A549 (cell line): Measurements from ENCODE around the gene WSB2. TPM values are rescaled to one million over a fixed set of nuclear protein-coding genes. Genes with fewer than 3 reads are reported as not detected.

Source experiments
- BHLHE40 ChIP-seq: IDR thresholded peaks from 2 replicates; pipeline ENCODE4 v1.6.1; 2012; ENCODE audit warnings: low read depth, low read length, inconsistent platforms
- CBX2 ChIP-seq: fragments of 200-600 bp; sonication (generic); IDR thresholded peaks from 2 replicates; pipeline ENCODE4 v1.6.1; 2016; ENCODE audit warnings: low read depth, mild to moderate bottlenecking, borderline replicate concordance
- CBX8 ChIP-seq: fragments of 200-600 bp; sonication (generic); IDR thresholded peaks from 2 replicates; pipeline ENCODE4 v1.6.1; 2016
- CEBPB ChIP-seq, 2 experiments: fragments of >200 bp in 1 of 2; sonication (Bioruptor Twin) in 1 of 2; formaldehyde crosslinking in 1 of 2; IDR thresholded peaks; 2 replicates each; pipeline ENCODE4 v1.6.1; 2012 to 2016
- CHD2 ChIP-seq: fragments of 150-350 bp; IDR thresholded peaks from 2 replicates; pipeline ENCODE4 v1.6.1; 2014; ENCODE audit warnings: low read length; ENCODE audit not compliant: partially characterized antibody
- CHD4 ChIP-seq: fragments of 200-600 bp; sonication (generic); IDR thresholded peaks from 2 replicates; pipeline ENCODE4 v1.6.1; 2016; ENCODE audit warnings: antibody characterized with exemption, mild to moderate bottlenecking, borderline replicate concordance
- EHMT2 ChIP-seq: fragments of 200-600 bp; sonication (generic); IDR thresholded peaks from 2 replicates; pipeline ENCODE4 v1.6.1; 2016; ENCODE audit warnings: antibody characterized with exemption, low read depth, mild to moderate bottlenecking, moderate library complexity
- EP300 ChIP-seq, 2 experiments: fragments of >200 bp; sonication (Bioruptor Twin); formaldehyde crosslinking; IDR thresholded peaks; 2 replicates in 1 of 2; 3 replicates in 1 of 2; pipeline ENCODE4 v1.6.1; 2016 to 2017
- ESRRA ChIP-seq: fragments of 150-350 bp; IDR thresholded peaks from 2 replicates; pipeline ENCODE4 v1.6.1; 2014; ENCODE audit warnings: mild to moderate bottlenecking, low read length, borderline replicate concordance
- FOSB ChIP-seq: fragments of 250-450 bp; sonication (Bioruptor Pico); IDR thresholded peaks from 2 replicates; pipeline ENCODE4 v1.5.0; 2020; ENCODE audit warnings: mild to moderate bottlenecking, moderate library complexity
- FOSL2 ChIP-seq, 2 experiments: fragments of 450-650 bp in 1 of 2; fragments of >200 bp in 1 of 2; sonication (Bioruptor Twin) in 1 of 2; formaldehyde crosslinking; IDR thresholded peaks; 2 replicates each; pipeline versions ENCODE4 v1.5.0 to v1.6.1; 2016 to 2020; ENCODE audit warnings: mild to moderate bottlenecking in 1 of 2, moderate library complexity in 1 of 2
- HDAC2 ChIP-seq: fragments of 200-600 bp; sonication (generic); IDR thresholded peaks from 2 replicates; pipeline ENCODE4 v1.6.1; 2016
- HEYL ChIP-seq: fragments of 250-450 bp; sonication (Bioruptor Pico); IDR thresholded peaks from 2 replicates; pipeline ENCODE4 v1.8.0; 2021; ENCODE audit warnings: mild to moderate bottlenecking, moderate library complexity
- HOXA7 ChIP-seq: fragments of 250-450 bp; sonication (Bioruptor Pico); IDR thresholded peaks from 2 replicates; pipeline ENCODE4 v1.5.0; 2020; ENCODE audit warnings: mild to moderate bottlenecking, moderate library complexity
- HOXB13 ChIP-seq: fragments of 250-450 bp; sonication (Bioruptor Pico); IDR thresholded peaks from 2 replicates; pipeline ENCODE4 v1.5.0; 2020; ENCODE audit warnings: low read depth, mild to moderate bottlenecking, moderate library complexity
- HOXB5 ChIP-seq: fragments of 250-450 bp; sonication (Bioruptor Pico); IDR thresholded peaks from 2 replicates; pipeline ENCODE4 v1.5.0; 2020; ENCODE audit warnings: mild to moderate bottlenecking, moderate library complexity
- JUN ChIP-seq, 2 experiments: fragments of >200 bp; sonication (Bioruptor Twin); formaldehyde crosslinking; IDR thresholded peaks; 2 replicates in 1 of 2; 3 replicates in 1 of 2; pipeline ENCODE4 v1.6.1; 2016 to 2017
- JUNB ChIP-seq: fragments of >200 bp; sonication (Bioruptor Twin); formaldehyde crosslinking; IDR thresholded peaks from 2 replicates; pipeline ENCODE4 v1.6.1; 2016
- KDM5A ChIP-seq: fragments of 200-600 bp; sonication (generic); IDR thresholded peaks from 2 replicates; pipeline ENCODE4 v1.6.1; 2016; ENCODE audit warnings: antibody characterized with exemption, mild to moderate bottlenecking
- MAFK ChIP-seq: fragments of 450-650 bp; IDR thresholded peaks from 2 replicates; pipeline ENCODE4 v1.6.1; 2014; ENCODE audit not compliant: partially characterized antibody
- MYC ChIP-seq: IDR thresholded peaks from 2 replicates; pipeline ENCODE4 v1.6.1; 2012; ENCODE audit warnings: mild to moderate bottlenecking, inconsistent platforms, low read length, improper control_type of control experiment, borderline replicate concordance
- NFE2L2 ChIP-seq: fragments of 150-350 bp; conservative IDR thresholded peaks from 2 replicates; pipeline ENCODE4 v1.6.1; 2014; ENCODE audit warnings: low read length
- NPAS2 ChIP-seq: fragments of 250-450 bp; sonication (Bioruptor Pico); IDR thresholded peaks from 2 replicates; pipeline ENCODE4 v1.8.0; 2022; ENCODE audit warnings: mild to moderate bottlenecking, moderate library complexity, borderline replicate concordance
- NR3C1 ChIP-seq: fragments of >200 bp; sonication (Bioruptor Twin); formaldehyde crosslinking; IDR thresholded peaks from 3 replicates; pipeline ENCODE4 v1.6.1; 2017
- PHF8 ChIP-seq: fragments of 200-600 bp; sonication (generic); IDR thresholded peaks from 2 replicates; pipeline ENCODE4 v1.6.1; 2016; ENCODE audit warnings: low read depth, mild to moderate bottlenecking, antibody characterized with exemption, moderate library complexity, borderline replicate concordance
- POLR2A ChIP-seq: IDR thresholded peaks from 2 replicates; pipeline ENCODE4 v1.6.1; 2012; ENCODE audit warnings: mild to moderate bottlenecking, low read length
- RARB ChIP-seq: fragments of 250-450 bp; sonication (Bioruptor Pico); IDR thresholded peaks from 2 replicates; pipeline ENCODE4 v1.8.0; 2021; ENCODE audit warnings: mild to moderate bottlenecking, moderate library complexity
- RCOR1 ChIP-seq: fragments of 150-350 bp; IDR thresholded peaks from 2 replicates; pipeline ENCODE4 v1.6.1; 2014; ENCODE audit warnings: antibody characterized with exemption, low read length, low read depth
- RFX5 ChIP-seq: fragments of 450-650 bp; IDR thresholded peaks from 2 replicates; pipeline ENCODE4 v1.7.1; 2014; ENCODE audit warnings: antibody characterized with exemption, mild to moderate bottlenecking, moderate library complexity
- SREBF2 ChIP-seq: fragments of 450-650 bp; IDR thresholded peaks from 2 replicates; pipeline ENCODE4 v1.6.1; 2014; ENCODE audit warnings: mild to moderate bottlenecking, moderate library complexity
- TFCP2L1 ChIP-seq: fragments of 250-450 bp; sonication (Bioruptor Pico); IDR thresholded peaks from 2 replicates; pipeline ENCODE4 v1.5.0; 2021; ENCODE audit warnings: mild to moderate bottlenecking
- ZC3H11A ChIP-seq: fragments of 450-650 bp; IDR thresholded peaks from 2 replicates; pipeline ENCODE4 v1.6.1; 2014; ENCODE audit warnings: antibody characterized with exemption, mild to moderate bottlenecking
- ZFP36 ChIP-seq: fragments of 450-650 bp; IDR thresholded peaks from 2 replicates; pipeline ENCODE4 v1.6.1; 2014; ENCODE audit warnings: borderline replicate concordance; ENCODE audit not compliant: partially characterized antibody
- ZNF302 ChIP-seq: fragments of 250-450 bp; sonication (Bioruptor Pico); IDR thresholded peaks from 2 replicates; pipeline ENCODE4 v1.9.0; 2021; ENCODE audit warnings: inconsistent platforms, mild to moderate bottlenecking, moderate library complexity
- ZSCAN20 ChIP-seq: fragments of 250-450 bp; sonication (Bioruptor Pico); IDR thresholded peaks from 2 replicates; pipeline ENCODE4 v1.8.0; 2022; ENCODE audit warnings: mild to moderate bottlenecking, moderate library complexity
- polyA plus RNA-seq, 4 experiments: library from polyadenylated mRNA; depleted of rRNA in 3 of 4; stranded (reverse); fragments of >200 nt; fragmentation: RNase III in 1 of 4; extraction: RNeasy Plus Mini Kit Qiagen cat#74134 plus additional on column Dnase treatment in 1 of 4; gene quantifications; 2 replicates in 3 of 4; 3 replicates in 1 of 4; pipeline ENCODE4 v1.2.3, GENCODE V29; 2011 to 2017
- TF ChIP-seq, protein P1 (sequence below): fragments of 150-350 bp; IDR thresholded peaks from 2 replicates; pipeline ENCODE4 v1.6.1; 2014; ENCODE audit warnings: low read depth, mild to moderate bottlenecking, low read length
- TF ChIP-seq, protein P2 (sequence below): fragments of >200 bp; sonication (Bioruptor Twin); formaldehyde crosslinking; IDR thresholded peaks from 2 replicates; pipeline ENCODE4 v1.6.1; 2016
- TF ChIP-seq, protein P3 (sequence below): IDR thresholded peaks from 2 replicates; pipeline ENCODE4 v1.6.1; 2012
- TF ChIP-seq, protein P4 (sequence below): IDR thresholded peaks from 2 replicates; pipeline ENCODE4 v1.6.1; 2012
- TF ChIP-seq, protein P5 (sequence below): fragments of >200 bp; sonication (Bioruptor Twin); formaldehyde crosslinking; IDR thresholded peaks from 3 replicates; pipeline ENCODE4 v1.5.1; 2016
- TF ChIP-seq, protein P6 (sequence below): fragments of >200 bp; sonication (Bioruptor Twin); formaldehyde crosslinking; IDR thresholded peaks from 3 replicates; pipeline ENCODE4 v1.6.1; 2016

Gene WSB2
- polyA plus RNA-seq, 2 of the 4 experiments (the other 2 are of a cell fraction): 40.5 to 93.5 TPM

DNA sequence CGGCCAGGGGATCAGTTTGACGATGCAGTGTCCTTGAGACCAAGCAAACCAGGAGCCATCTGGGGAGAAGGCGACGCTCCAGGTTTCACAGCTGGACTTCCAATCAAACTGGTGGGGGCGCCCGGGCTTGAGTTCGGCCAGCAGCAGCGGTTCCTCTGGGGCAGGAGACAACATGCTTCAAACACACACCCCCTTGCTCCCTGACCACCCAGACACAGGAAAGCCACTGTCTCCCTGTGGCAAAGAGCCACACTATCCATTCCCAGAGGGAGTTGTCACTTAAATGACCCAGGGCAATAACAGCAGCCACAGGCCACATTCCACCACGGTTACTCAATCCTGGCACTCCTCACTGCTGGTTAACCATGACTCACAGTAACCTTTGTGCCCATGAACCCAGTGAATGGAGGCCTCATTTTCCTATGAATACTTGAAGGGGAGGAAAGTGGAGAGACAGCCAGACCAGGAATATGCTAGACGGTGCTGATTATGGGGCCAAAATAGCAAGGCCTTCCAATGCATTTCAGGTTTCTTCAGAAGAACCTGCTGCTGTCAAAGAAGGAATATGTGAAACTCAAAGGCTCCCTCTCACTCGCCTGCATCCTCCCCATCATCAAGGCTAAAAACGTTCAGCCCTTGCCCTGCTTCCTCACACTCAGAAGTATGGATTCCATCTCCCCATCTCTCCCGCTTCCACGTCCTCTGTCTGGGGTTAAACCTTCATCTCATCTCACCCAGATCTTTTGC lies 8.5 kb downstream of the WSB2 start (continued):
- TF ChIP-seq, protein P1, sequence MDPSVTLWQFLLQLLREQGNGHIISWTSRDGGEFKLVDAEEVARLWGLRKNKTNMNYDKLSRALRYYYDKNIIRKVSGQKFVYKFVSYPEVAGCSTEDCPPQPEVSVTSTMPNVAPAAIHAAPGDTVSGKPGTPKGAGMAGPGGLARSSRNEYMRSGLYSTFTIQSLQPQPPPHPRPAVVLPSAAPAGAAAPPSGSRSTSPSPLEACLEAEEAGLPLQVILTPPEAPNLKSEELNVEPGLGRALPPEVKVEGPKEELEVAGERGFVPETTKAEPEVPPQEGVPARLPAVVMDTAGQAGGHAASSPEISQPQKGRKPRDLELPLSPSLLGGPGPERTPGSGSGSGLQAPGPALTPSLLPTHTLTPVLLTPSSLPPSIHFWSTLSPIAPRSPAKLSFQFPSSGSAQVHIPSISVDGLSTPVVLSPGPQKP: no peak
- no peak for TF ChIP-seq POLR2A
- no peak for TF ChIP-seq HOXB5 (CRISPR knock-in tag)
- no peak for TF ChIP-seq NPAS2 (CRISPR knock-in tag)
- TF ChIP-seq, protein P2, sequence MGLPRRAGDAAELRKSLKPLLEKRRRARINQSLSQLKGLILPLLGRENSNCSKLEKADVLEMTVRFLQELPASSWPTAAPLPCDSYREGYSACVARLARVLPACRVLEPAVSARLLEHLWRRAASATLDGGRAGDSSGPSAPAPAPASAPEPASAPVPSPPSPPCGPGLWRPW: peak; percentile 68; the same call in 1 of the 2 replicates
- no peak for TF ChIP-seq FOSB (CRISPR knock-in tag)
- no peak for TF ChIP-seq ESRRA
- peak; percentile 24 for TF ChIP-seq MAFK
- TF ChIP-seq, protein P3, sequence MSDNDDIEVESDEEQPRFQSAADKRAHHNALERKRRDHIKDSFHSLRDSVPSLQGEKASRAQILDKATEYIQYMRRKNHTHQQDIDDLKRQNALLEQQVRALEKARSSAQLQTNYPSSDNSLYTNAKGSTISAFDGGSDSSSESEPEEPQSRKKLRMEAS: peak; percentile 92
- TF ChIP-seq, protein P4, sequence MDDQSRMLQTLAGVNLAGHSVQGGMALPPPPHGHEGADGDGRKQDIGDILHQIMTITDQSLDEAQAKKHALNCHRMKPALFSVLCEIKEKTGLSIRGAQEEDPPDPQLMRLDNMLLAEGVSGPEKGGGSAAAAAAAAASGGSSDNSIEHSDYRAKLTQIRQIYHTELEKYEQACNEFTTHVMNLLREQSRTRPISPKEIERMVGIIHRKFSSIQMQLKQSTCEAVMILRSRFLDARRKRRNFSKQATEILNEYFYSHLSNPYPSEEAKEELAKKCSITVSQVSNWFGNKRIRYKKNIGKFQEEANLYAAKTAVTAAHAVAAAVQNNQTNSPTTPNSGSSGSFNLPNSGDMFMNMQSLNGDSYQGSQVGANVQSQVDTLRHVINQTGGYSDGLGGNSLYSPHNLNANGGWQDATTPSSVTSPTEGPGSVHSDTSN: peak; percentile 73; the same call in 1 of the 2 replicates
- TF ChIP-seq CHD2: no peak
- no peak for TF ChIP-seq CHD4
- peak; percentile 72 to 78; a peak in 3 of 5 replicates for TF ChIP-seq EP300 (IDR thresholded peaks at IDR 0.05)
- TF ChIP-seq MYC: peak; percentile 44; the same call in 1 of the 2 replicates
- TF ChIP-seq HOXA7 (CRISPR knock-in tag): no peak
- TF ChIP-seq TFCP2L1 (CRISPR knock-in tag): no peak
- no peak for TF ChIP-seq HOXB13 (CRISPR knock-in tag)
- peak; percentile 91 for TF ChIP-seq FOSL2 (IDR thresholded peaks at IDR 0.05)
- TF ChIP-seq FOSL2 (CRISPR knock-in tag; IDR thresholded peaks at IDR 0.05): peak; percentile 97
- no peak for TF ChIP-seq PHF8
- peak in 1 of 2 experiments; percentile 91; a peak in 4 of 5 replicates for TF ChIP-seq JUN (IDR thresholded peaks at IDR 0.05)
- TF ChIP-seq SREBF2: no peak
- no peak for TF ChIP-seq CBX8
- TF ChIP-seq, protein P5, sequence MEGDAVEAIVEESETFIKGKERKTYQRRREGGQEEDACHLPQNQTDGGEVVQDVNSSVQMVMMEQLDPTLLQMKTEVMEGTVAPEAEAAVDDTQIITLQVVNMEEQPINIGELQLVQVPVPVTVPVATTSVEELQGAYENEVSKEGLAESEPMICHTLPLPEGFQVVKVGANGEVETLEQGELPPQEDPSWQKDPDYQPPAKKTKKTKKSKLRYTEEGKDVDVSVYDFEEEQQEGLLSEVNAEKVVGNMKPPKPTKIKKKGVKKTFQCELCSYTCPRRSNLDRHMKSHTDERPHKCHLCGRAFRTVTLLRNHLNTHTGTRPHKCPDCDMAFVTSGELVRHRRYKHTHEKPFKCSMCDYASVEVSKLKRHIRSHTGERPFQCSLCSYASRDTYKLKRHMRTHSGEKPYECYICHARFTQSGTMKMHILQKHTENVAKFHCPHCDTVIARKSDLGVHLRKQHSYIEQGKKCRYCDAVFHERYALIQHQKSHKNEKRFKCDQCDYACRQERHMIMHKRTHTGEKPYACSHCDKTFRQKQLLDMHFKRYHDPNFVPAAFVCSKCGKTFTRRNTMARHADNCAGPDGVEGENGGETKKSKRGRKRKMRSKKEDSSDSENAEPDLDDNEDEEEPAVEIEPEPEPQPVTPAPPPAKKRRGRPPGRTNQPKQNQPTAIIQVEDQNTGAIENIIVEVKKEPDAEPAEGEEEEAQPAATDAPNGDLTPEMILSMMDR: no peak
- TF ChIP-seq ZSCAN20 (CRISPR knock-in tag): no peak
- no peak for TF ChIP-seq ZFP36
- TF ChIP-seq RCOR1: no peak
- no peak for TF ChIP-seq NFE2L2
- no peak for TF ChIP-seq HDAC2
- no peak for TF ChIP-seq CBX2
- no peak for TF ChIP-seq KDM5A
- no peak for TF ChIP-seq ZNF302 (CRISPR knock-in tag)
- TF ChIP-seq NR3C1: no peak
- TF ChIP-seq BHLHE40: no peak
- TF ChIP-seq JUNB: peak; percentile 88
- no peak for TF ChIP-seq ZC3H11A
- TF ChIP-seq CEBPB (IDR thresholded peaks at IDR 0.05): peak; percentile 92 to 99
- TF ChIP-seq, protein P6, sequence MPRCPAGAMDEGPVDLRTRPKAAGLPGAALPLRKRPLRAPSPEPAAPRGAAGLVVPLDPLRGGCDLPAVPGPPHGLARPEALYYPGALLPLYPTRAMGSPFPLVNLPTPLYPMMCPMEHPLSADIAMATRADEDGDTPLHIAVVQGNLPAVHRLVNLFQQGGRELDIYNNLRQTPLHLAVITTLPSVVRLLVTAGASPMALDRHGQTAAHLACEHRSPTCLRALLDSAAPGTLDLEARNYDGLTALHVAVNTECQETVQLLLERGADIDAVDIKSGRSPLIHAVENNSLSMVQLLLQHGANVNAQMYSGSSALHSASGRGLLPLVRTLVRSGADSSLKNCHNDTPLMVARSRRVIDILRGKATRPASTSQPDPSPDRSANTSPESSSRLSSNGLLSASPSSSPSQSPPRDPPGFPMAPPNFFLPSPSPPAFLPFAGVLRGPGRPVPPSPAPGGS: peak; percentile 94
- peak; percentile 63; the same call in 1 of the 2 replicates for TF ChIP-seq RARB (CRISPR knock-in tag)
- no peak for TF ChIP-seq HEYL
- no peak for TF ChIP-seq RFX5
- TF ChIP-seq EHMT2: no peak
